Measurements from ENCODE around the gene SOCS3.
A peak's percentile ranks its signal among the peaks of the same experiment; 100 is the strongest.

Gene SOCS3, protein sequence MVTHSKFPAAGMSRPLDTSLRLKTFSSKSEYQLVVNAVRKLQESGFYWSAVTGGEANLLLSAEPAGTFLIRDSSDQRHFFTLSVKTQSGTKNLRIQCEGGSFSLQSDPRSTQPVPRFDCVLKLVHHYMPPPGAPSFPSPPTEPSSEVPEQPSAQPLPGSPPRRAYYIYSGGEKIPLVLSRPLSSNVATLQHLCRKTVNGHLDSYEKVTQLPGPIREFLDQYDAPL

DNA sequence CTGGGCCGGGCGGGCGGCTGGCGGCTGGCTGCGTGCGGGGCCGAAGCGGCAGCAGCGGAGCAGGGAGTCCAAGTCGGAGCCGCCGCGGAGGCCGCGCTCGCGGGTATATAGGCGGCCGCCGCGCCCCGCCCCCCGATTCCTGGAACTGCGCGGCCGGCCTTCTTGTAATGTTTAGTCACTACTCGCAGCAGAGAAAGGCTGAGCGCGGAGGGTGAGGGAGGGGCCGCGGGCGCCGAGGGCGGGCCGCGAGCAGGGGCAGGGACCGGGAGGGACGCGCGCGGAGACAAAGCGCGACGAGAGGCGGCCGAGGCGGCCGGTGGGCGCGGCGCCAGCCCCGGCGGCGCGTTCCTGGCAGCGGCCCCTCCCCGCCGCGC, at the start of gene SOCS3:
Gene SOCS3, minus strand, starts transcription at position 81 of the 374 bp plus-strand sequence. CDS start 982 bp downstream, outside the sequence.
- peak; percentile 93 for DNase-seq (ENCODE audit: low read depth in 2 of 2)

DNA sequence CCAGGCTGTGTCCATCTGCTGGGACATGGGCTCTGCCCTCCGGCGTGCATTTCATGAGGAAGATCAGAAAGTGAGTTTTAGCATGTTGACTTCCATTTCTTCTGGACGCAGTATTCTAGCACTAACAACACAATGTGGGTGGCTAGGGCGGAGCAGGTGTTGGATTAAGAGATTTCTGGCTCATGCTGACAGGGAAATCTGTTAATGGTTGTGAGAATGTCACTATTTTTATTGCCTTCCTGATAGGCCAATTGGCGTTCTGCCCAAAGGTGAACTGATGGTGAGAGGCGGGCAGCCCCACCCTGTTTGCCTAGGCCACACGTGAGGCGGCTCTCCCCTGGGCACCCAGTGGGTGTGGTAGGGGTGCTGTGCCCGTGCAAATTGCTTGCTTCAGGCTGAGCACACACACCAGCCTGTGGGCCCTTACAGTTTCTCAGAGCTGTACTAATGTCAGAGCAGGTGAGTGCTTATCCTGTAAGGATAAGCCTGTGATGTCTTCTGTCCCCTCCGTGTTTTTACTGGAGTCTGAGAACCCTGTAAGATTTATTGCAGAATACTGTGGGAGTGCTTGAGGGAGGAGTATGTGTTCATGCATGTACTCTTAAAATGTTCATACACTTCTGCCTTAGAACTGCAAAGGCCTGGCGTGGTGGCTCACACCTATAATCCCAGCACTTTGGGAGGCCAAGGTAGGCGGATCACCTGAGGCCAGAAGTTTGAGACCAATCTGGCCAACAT, 49.5 kb upstream of the SOCS3 start:
- no peak for DNase-seq (ENCODE audit: low read depth in 2 of 2)

DNA sequence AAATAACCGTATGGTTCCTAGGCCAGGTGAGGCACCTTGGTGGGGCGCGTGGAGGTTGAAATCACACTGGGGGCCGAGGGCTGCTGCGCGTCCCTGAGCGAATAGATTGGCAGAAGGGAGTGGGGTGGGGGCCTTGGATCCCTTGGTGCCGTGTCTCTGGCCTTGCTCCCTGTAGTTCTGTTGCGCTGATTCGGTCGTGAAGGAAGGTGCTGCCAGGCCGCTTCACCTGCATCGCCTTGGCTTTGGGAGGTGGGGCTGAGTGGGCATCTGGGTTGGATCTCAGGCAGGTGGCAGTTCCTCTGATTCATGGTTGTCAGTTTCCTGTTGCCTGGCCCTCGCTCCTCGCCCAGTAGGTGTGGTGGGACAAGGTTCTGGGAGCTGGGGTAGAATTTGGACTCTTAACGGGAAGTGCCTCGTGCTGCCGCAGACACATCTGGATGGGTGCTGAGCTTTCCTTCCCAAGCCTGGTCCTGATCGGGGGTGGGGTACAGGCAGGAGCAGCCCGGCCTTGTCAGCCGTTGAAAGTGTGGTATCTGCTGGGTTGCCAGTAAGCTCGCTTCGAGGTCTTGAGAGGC, 48.7 kb upstream of the SOCS3 start:
- DNase-seq (ENCODE audit: low read depth in 2 of 2), result no peak

DNA sequence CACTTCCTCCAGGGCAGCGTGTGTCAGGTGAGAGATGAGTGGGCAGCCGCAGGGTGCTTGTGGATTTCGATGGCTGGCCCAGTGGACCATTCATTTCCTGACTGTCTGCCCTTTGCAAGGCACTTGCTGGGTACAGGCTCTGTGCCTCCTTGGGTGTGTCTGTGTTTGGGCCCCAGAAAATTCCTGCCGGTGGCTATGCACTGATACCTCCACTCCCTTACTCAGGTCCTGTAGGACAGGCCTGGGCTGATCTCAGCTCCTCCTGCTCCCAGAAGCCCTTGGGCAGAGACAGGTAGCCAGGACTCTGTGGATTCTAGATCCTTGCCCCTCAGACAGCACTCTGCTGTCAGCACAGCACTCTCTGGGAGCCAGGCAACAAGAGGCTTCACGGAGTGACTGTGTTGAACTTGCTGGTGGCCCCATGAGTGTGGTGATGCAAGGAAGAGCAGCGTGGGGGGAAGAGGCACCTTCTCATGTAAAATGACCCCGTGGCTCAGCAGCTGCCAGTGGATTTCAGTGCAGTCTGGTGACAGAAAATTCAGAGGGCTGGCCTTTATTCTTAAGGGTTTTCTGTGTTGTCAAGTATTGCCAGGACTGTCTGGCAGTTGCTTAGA, 47.6 kb upstream of the SOCS3 start:
- no peak for DNase-seq (ENCODE audit: low read depth in 2 of 2)

- DNase-seq (ENCODE audit: low read depth in 2 of 2), result no peak
Observed at GRCh38 chr17:78406920-78407319, 47.0 kb upstream of the SOCS3 start.

DNA sequence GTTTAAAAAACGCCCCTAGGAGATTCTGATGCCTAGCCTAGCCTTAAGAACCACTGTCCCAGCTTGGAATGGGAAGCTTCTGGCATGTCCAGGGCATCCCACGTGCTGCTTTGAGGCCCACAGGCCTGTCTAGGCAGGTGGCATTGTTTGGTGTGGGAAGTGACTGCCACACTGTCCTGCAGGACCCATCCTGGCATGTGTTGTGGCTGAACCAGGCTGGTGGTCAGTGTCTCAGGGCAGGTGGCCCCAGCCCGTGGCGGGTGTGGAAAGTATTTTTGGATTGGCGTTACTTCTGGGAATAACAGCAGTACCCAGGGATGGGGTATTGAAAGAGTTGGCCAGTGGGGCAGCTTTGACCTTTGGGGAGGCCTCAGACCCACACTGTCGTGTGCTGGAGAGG, 46.5 kb upstream of the SOCS3 start:
- no peak for DNase-seq (ENCODE audit: low read depth in 2 of 2)

- no peak for DNase-seq (ENCODE audit: low read depth in 2 of 2)
Observed at GRCh38 chr17:78403822-78404221, 43.9 kb upstream of the SOCS3 start.

DNA sequence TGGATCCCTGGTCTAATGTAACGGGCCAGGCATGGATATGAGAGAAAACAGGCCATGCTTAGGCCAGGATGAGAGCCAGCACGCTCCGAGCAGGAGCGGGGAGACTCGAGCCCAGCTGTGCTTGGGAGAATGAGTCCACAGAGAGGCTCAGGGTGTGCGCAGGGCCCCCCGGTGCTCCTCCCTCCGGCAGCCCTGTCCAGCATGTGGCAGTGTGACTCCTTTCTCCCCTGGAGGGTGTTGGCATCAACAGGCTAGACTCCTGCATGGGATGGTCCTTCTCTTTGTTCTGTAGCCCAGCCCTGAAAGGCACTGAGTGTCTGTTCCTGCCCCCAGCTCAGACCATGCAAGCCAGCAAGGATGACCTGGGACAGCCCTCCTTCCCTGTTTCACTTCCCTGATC, 42.0 kb upstream of the SOCS3 start:
- DNase-seq (ENCODE audit: low read depth in 2 of 2), result no peak

DNA sequence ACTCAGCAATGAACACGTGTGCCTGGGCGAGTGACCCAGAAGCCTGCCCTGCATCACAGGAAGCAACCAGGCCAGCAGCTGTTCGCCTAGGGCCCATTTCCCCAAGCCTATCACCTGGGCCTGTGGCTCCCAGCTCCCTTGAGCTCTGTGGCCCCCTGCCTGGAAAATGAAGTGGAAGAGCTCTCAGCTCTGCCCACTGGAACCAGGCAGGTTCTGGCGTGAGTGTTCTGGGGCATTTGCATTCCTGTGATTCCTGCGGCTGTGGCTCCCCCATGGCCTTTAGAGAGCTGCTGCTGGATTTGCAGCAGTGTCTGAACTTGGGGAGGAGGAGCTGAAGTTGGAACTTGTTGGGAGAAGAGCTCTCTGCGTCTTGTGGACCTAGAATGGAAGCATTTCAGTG, 41.4 kb upstream of the SOCS3 start:
- no peak for DNase-seq (ENCODE audit: low read depth in 2 of 2)

DNA sequence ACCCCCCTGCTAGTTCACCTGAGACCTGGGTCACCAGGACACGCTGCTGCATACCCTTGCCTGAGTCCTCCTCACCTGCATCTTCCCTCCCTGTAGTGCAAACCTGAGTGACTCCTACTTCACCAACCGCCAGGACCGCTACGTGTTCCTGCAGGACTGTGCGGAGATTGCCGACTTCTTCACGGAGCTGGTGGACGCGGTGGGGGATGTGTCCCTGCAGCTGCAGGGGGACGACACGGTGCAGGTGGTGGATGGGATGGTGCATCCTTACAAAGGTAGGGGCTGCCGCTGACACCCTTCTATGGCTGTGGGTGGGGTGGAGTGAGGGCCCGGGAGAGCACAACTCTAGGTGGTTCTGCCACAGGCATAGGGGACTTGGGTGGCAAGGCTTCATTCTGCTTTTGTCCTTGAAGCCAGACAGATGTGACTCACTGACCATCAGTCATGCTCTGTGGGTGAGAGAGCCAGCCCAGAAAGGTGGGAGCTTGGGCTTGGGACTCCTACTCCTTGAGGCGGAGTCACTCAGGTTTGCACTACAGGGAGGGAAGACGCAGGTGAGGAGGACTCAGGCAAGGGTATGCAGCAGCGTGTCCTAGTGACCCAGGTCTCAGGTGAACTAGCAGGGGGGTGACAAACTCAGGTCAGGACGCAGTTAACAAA, 40.8 kb upstream of the SOCS3 start:
- no peak for DNase-seq (ENCODE audit: low read depth in 2 of 2)

GRCh38 chr17:78399693-78400144, 39.8 kb upstream of the SOCS3 start:
- no peak for DNase-seq (ENCODE audit: low read depth in 2 of 2)

DNA sequence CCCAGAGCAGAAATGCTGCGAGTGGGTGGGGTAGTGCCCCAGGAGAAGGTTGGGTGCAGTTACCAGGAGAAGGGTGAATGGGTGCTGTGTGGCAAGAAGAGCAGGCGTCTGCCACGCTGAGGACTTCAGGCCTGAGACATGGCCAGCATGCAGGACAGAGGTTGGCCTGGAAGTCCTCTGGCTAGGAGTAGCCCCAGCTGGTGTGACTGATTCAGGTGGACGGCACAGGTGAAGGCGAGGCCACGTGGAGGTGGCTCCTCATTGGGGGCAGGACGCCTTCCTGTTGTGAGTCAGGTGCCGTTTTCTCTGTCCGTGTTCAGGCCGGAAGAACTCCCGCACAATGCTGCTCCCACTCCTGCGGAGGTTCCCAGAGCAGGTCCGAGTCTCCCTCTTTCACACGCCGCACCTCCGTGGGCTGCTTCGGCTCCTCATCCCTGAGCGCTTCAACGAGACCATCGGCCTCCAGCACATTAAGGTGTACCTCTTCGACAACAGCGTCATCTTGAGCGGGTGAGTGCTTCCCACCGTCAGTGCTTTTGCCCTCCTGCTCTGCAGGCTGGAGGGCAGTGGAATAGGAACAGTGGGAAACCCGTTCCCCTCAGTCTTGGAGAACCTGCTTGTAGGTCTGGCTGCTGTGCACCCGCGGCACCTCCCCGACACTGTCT, 39.3 kb upstream of the SOCS3 start:
- no peak for DNase-seq (ENCODE audit: low read depth in 2 of 2)

- DNase-seq (ENCODE audit: low read depth in 2 of 2), result no peak
Observed at GRCh38 chr17:78398390-78398789, 38.5 kb upstream of the SOCS3 start.

DNA sequence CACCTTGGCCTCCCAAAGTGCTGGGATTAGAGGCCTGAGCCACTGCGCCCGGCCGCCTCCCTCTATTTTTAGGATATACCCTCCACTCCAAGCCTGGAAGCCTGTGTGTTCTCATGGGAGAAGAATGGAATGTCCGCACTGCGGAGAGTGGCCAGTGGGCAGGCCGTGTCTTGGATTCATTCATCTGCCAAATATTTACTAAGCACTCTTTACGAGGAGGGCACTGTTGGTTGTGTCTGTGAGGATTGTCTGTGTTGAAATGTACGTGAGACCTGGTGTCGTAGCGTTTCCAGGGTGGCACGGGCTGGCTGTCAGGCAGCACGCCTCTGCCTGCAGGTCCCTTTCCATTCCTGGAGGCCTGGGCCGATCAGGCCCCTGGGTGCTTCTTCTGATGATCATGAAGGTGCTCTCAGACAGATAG, 37.8 kb upstream of the SOCS3 start:
- no peak for DNase-seq (ENCODE audit: low read depth in 2 of 2)

GRCh38 chr17:78396441-78397337, 36.8 kb upstream of the SOCS3 start:
- DNase-seq (ENCODE audit: low read depth in 2 of 2), result no peak

DNA sequence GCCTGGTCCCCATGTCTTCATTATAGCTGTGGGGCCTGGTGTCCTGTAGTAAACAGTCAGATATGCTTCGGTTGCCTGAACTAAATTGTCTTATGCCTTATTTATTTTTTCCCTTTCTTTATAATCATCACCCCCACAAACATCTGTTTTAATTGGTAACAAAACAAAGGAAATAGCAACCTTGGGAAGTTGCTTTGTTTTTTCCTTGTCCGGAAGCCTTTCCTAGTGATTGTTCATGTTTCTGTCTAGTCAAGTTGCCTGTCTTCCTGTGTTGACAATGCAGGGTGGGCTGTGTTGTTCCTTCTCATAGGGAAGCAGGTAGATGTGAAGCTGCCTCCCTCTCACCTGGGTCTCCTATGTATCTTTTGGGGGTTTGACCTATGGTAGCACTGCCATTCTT, 35.3 kb upstream of the SOCS3 start:
- DNase-seq (ENCODE audit: low read depth in 2 of 2), result no peak

DNA sequence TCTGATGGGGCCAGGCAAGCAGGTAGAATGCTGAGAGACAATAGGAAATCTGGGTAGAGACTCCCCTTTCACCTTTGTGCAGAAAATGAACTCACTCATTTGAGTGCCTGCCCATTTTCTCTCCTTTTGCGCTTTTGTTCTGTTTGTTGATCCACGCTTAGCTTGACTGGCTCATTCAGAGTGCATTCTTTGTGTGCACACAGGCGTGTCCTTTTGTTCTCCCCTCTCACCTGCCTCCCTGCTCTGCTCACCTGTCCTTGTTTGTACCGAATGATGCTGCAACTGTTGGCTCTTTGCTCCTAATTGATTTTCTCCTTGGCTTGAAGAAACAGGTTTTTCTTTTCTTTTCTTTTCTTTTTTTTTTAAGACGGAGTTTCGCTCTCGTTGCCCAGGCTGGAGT, 34.3 kb upstream of the SOCS3 start:
- no peak for DNase-seq (ENCODE audit: low read depth in 2 of 2)

DNA sequence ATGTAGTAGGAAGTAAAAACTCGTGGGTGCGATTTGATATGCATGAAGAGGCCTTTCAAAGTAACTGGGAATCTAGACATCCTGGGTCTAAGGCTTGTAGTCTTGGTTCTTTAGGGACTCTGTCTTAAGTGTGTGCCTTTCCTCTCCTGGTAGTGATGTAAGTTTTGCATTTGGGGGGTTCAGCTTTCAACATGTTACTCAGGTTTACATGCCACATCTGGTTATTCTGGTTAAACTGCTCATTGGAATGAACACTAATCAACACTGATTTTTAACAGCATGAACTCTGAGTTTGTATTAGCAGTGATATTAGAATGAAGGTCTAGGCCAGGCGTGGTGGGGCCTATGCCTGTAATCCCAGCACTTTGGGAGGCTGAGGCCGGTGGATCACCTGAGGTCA, 33.7 kb upstream of the SOCS3 start:
- DNase-seq (ENCODE audit: low read depth in 2 of 2), result no peak

GRCh38 chr17:78392295-78392694, 32.4 kb upstream of the SOCS3 start:
- DNase-seq (ENCODE audit: low read depth in 2 of 2), result no peak

DNA sequence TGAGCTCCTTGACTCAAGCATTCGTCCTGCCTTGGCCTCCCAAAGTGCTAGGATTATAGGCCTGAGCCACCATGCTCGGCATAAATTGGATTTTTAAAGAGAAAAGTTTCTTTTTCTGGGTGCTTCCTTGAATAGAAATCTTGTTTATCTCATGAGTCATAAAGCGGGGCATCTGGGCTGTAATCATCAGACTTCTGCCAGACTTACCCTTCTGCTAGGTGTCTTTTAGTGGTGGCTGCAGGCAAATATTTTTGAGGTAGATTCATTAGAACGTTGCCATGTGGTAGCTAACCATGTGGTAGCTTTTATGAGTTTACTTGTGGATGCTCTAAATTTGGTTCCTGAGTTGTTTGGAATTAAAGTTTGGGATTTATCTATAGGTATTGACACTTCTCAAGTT, 32.0 kb upstream of the SOCS3 start:
- DNase-seq (ENCODE audit: low read depth in 2 of 2), result no peak

- DNase-seq (ENCODE audit: low read depth in 2 of 2), result no peak
Observed at GRCh38 chr17:78391051-78391431, 31.2 kb upstream of the SOCS3 start.

All from activated CD8-positive, alpha-beta memory T cell treated with anti-CD3 and anti-CD28 coated beads for 4 hours (primary cell).